Tibial artery (tissue), 4 donors: ENCODE results near the gene CLSTN1.
A peak's percentile ranks its signal among the peaks of the same experiment; 100 is the strongest.

ENCODE experiments used
- DNase-seq, 2 donors: peaks; one replicate each; pipeline ENCODE4 v3.0.0-alpha.2; 2019
- H3K27ac ChIP-seq, 2 donors: fragments of 200-600 bp; sonication (generic) in 1 of 2; 1 replicate in 1 of 2; 2 replicates in 1 of 2; pipeline ENCODE4 v1.5.1; 2018 to 2019; ENCODE audit warnings: mild to moderate bottlenecking in 1 of 2
- H3K27me3 ChIP-seq, 2 donors: fragments of 200-600 bp; sonication (generic) in 1 of 2; one replicate each; pipeline versions ENCODE4 v1.5.1 to v1.6.0; 2016 to 2019
- H3K36me3 ChIP-seq, 3 donors: fragments of 200-600 bp; sonication (generic) in 2 of 3; one replicate each; pipeline ENCODE4 v1.5.1; 2016 to 2019; ENCODE audit warnings: mild to moderate bottlenecking in 2 of 3
- H3K4me1 ChIP-seq, 4 donors: fragments of 200-600 bp; sonication (generic) in 2 of 4; 1 replicate in 3 of 4; 2 replicates in 1 of 4; pipeline ENCODE4 v1.5.1; 2016 to 2019
- H3K4me3 ChIP-seq, 2 donors: fragments of 200-600 bp; sonication (generic) in 1 of 2; 1 replicate in 1 of 2; 2 replicates in 1 of 2; pipeline ENCODE4 v1.5.1; 2018 to 2019; ENCODE audit warnings: mild to moderate bottlenecking in 2 of 2
- H3K9me3 ChIP-seq, 3 donors: fragments of 200-600 bp; sonication (generic) in 1 of 3; one replicate each; pipeline ENCODE4 v1.5.1; 2016 to 2019
- CTCF ChIP-seq, 2 experiments: fragments of 200-600 bp in 1 of 2; fragments of 450-650 bp in 1 of 2; IDR thresholded peaks; one replicate each; pipeline ENCODE4 v1.5.1; 2017 to 2019; ENCODE audit warnings: antibody characterized with exemption in 2 of 2, mild to moderate bottlenecking in 1 of 2, moderate library complexity in 1 of 2
- intact Hi-C: fragments of 100-400 bp; cut with DNase I; formaldehyde crosslinking; loops from one replicate; pipeline ENCODE4 v1.15.0; 2023; ENCODE audit warnings: low total_unique reads

The CLSTN1 gene

DNA sequence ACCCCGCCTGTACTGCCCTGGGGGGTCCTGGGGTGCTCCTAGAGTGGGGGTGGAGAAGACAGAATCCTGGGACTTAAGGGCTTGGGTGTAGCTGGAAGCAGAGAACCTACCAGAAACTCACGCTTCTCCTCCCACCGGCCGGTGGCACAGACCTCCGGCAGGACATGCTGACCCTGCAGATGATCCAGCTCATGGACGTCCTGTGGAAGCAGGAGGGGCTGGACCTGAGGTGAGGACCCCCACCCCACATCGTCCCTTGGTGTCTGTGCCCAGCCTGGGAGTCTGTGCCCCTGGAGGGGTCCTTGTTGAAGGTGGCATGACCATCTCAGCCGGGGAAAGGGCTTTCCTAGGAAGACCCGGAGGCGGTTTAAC is 101.4 kb downstream of the CLSTN1 start:
- no peak overlapping the region for H3K27ac ChIP-seq
- intact Hi-C loops, result loop anchor here (10.0 kb wide), 1 partner anchor 142 kb away; no protein-coding TSS in a partner anchor
- TF ChIP-seq CTCF (IDR thresholded peaks at IDR 0.05), result no peak
- peaks cover 0 to 8% (median 7%) of the 10 kb centered on the region in 3 donors for H3K9me3 ChIP-seq
- H3K36me3 ChIP-seq, result peaks cover 30 to 97% (median 71%) of the 10 kb centered on the region in 3 donors
- no peak for DNase-seq
- no peak overlapping the region for H3K4me3 ChIP-seq
- peaks cover 0 to 8% (median 4%) of the 10 kb centered on the region in 4 donors for H3K4me1 ChIP-seq
- no peaks in the 10 kb centered on the region for H3K27me3 ChIP-seq

GRCh38 chr1:9721606-9722377 is 102.0 kb downstream of the CLSTN1 start:
- peak; percentile 35 to 44 for TF ChIP-seq CTCF (IDR thresholded peaks at IDR 0.05)
- Histone ChIP-seq H3K4me3 (no peak overlapping the region), H3K4me1 (peaks cover 0 to 8% (median 4%) of the 10 kb centered on the region in 4 donors), H3K27ac (no peak overlapping the region), H3K27me3 (no peaks in the 10 kb centered on the region), H3K9me3 (peaks cover 0 to 8% (median 7%) of the 10 kb centered on the region in 3 donors), H3K36me3 (peaks cover 30 to 97% (median 70%) of the 10 kb centered on the region in 3 donors)
- intact Hi-C loops, result loop anchor here (10.0 kb wide), 1 partner anchor 143 kb away; no protein-coding TSS in a partner anchor
- DNase-seq, result no peak

DNA sequence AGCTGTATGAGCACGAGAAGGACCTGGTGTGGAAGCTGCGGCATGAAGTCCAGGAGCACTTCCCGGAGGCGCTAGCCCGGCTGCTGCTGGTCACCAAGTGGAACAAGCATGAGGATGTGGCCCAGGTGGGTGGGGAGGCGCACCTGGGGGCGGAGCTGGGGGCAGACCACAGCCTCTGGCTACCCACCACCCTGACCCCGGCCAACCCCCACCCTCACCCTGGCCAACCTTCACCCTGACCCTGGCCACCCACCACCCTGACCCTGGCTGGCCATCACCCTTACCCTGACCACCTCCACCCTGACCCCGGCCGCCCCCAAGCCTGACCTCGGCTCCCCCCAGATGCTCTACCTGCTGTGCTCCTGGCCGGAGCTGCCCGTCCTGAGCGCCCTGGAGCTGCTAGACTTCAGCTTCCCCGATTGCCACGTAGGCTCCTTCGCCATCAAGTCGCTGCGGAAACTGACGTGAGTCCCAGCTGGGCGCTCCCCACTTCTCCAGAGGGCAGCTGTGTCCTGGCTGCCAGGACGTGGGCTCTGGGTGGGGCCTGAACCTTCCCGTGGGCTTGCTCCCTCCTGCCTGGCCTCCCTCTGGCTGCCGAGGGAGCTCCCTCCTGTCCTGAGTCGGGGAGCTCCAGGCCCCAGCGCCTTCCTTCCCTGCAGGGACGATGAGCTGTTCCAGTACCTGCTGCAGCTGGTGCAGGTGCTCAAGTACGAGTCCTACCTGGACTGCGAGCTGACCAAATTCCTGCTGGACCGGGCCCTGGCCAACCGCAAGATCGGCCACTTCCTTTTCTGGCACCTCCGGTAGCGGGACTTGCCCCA is 102.8 kb downstream of the CLSTN1 start:
- Histone ChIP-seq H3K4me3 (no peak overlapping the region), H3K9me3 (peaks cover 0 to 8% (median 7%) of the 10 kb centered on the region in 3 donors), H3K27ac (no peak overlapping the region), H3K27me3 (no peaks in the 10 kb centered on the region), H3K36me3 (peaks cover 32 to 97% (median 75%) of the 10 kb centered on the region in 3 donors), H3K4me1 (peaks cover 0 to 8% (median 4%) of the 10 kb centered on the region in 4 donors)
- TF ChIP-seq CTCF (IDR thresholded peaks at IDR 0.05), result no peak
- intact Hi-C loops, result loop anchor here (10.0 kb wide), 1 partner anchor 144 kb away; no protein-coding TSS in a partner anchor
- no peak for DNase-seq

GRCh38 chr1:9719978-9720722 is 103.6 kb downstream of the CLSTN1 start:
- intact Hi-C loops, result loop anchor here (10.0 kb wide), 1 partner anchor 145 kb away; no protein-coding TSS in a partner anchor

More at GRCh38 chr1:9719978-9720722, 103.6 kb downstream of the CLSTN1 start:
- no peak for DNase-seq
- Histone ChIP-seq H3K9me3 (peaks cover 0 to 8% (median 7%) of the 10 kb centered on the region in 3 donors), H3K27ac (no peak overlapping the region), H3K36me3 (peaks cover 38 to 97% (median 80%) of the 10 kb centered on the region in 3 donors), H3K27me3 (no peaks in the 10 kb centered on the region), H3K4me1 (peaks cover 0 to 8% (median 4%) of the 10 kb centered on the region in 4 donors), H3K4me3 (no peak overlapping the region)
- TF ChIP-seq CTCF (IDR thresholded peaks at IDR 0.05), result no peak
